ENCODE measurements around the gene LIPT2. TPM values are rescaled to one million over a fixed set of nuclear protein-coding genes. Genes with fewer than 3 reads are reported as not detected.

LIPT2 gene
- total RNA-seq, 6 experiments from 2014 or later, result 0.63 to 2.0 (median 1.3) TPM

GRCh38 chr11:74442636-74443035 is 50.9 kb downstream of the LIPT2 start:
- Mint-ChIP-seq H3K36me3 (ENCODE audit: low read depth) (no peaks in the 10 kb centered on the region), H3K4me3 (no peak overlapping the region), H3K27me3 (ENCODE audit: insufficient read depth) (peaks cover 15% of the 10 kb centered on the region), H3K4me1 (ENCODE audit: low read depth) (peaks cover 16% of the 10 kb centered on the region), H3K27ac (no peak overlapping the region), H3K9me3 (no peaks in the 10 kb centered on the region)
- TF ChIP-seq CTCF (IDR thresholded peaks at IDR 0.05), result no peak
- DNase-seq, result no peak

Other genes with a start within 250 kb of the LIPT2 start
- 1 to 10 TPM in 4 of 6 experiments, under 1 TPM in 2; 0.94 to 5.2 (median 1.1) TPM for gene P4HA3, start 182.1 kb downstream of the LIPT2 start, total RNA-seq (2021; fragmentation: NEBNext Ultra II Directional; extraction: Animal tissue kit (Norgen Biotek cat#: 25700))
- 1 to 10 TPM; 1.2 to 3.2 (median 1.6) TPM for gene PGM2L1, start 95.3 kb downstream of the LIPT2 start, total RNA-seq (2021; fragmentation: NEBNext Ultra II Directional; extraction: Animal tissue kit (Norgen Biotek cat#: 25700))
- gene KCNE3, start 26.2 kb downstream of the LIPT2 start, total RNA-seq (2021; fragmentation: NEBNext Ultra II Directional; extraction: Animal tissue kit (Norgen Biotek cat#: 25700)), result under 1 TPM in 1 of 6 experiments, not detected in 5; 0.09 TPM
- gene POLD3, start 98.9 kb upstream of the LIPT2 start, total RNA-seq (2021; fragmentation: NEBNext Ultra II Directional; extraction: Animal tissue kit (Norgen Biotek cat#: 25700)), result 10 to 100 TPM; 10.1 to 17.5 (median 15.3) TPM
- gene CHRDL2, start 237.7 kb upstream of the LIPT2 start, total RNA-seq (2021; fragmentation: NEBNext Ultra II Directional; extraction: Animal tissue kit (Norgen Biotek cat#: 25700)), result not detected